GM18861 (cell line): ENCODE results near the gene XG.
"Not testable (repeated sequence)": the region's sequence is repeated elsewhere in the genome, so short reads cannot be mapped to it uniquely, and the experiment has no call there.

Experiments
- ATAC-seq: cut with Tn5 transposase; IDR thresholded peaks from one replicate; pipeline ENCODE4 v1.9.1; 2021; ENCODE audit not compliant: unreplicated experiment

XG gene

GRCh38 chrX:2774776-2775175, 22.9 kb downstream of the XG start:
- no peak for ATAC-seq

- ATAC-seq, result peak; percentile 62
These were observed 28.8 kb downstream of the XG start for GRCh38 chrX:2780472-2781225.

GRCh38 chrX:2781226-2781571, 29.4 kb downstream of the XG start:
- no peak for ATAC-seq

GRCh38 chrX:2781698-2782097, 29.9 kb downstream of the XG start:
- ATAC-seq, result no peak

GRCh38 chrX:2782171-2782570, 30.3 kb downstream of the XG start:
- no peak for ATAC-seq

GRCh38 chrX:2782778-2783177, 30.9 kb downstream of the XG start:
- ATAC-seq, result no peak

GRCh38 chrX:2784026-2784425, 32.2 kb downstream of the XG start:
- ATAC-seq, result no peak

GRCh38 chrX:2785538-2785937, 33.7 kb downstream of the XG start:
- ATAC-seq, result no peak

- no peak for ATAC-seq
These were observed 37.1 kb downstream of the XG start for GRCh38 chrX:2788980-2789379.

GRCh38 chrX:2789569-2789968, 37.7 kb downstream of the XG start:
- ATAC-seq, result no peak

- ATAC-seq, result no peak
These were observed 41.9 kb downstream of the XG start for GRCh38 chrX:2793752-2794151.

GRCh38 chrX:2794336-2794735, 42.5 kb downstream of the XG start:
- no peak for ATAC-seq

- not testable (repeated sequence) for ATAC-seq
These were observed 45.0 kb downstream of the XG start for GRCh38 chrX:2796808-2797207.

GRCh38 chrX:2799369-2799768, 47.5 kb downstream of the XG start:
- no peak for ATAC-seq

- not testable (repeated sequence) for ATAC-seq
These were observed 48.1 kb downstream of the XG start for GRCh38 chrX:2799980-2800379.

GRCh38 chrX:2801223-2801622, 49.4 kb downstream of the XG start:
- no peak for ATAC-seq

- ATAC-seq, result not testable (repeated sequence)
These were observed 50.7 kb downstream of the XG start for GRCh38 chrX:2802376-2803090.

GRCh38 chrX:2803486-2803885, 51.6 kb downstream of the XG start:
- not testable (repeated sequence) for ATAC-seq

GRCh38 chrX:2804106-2804843, 52.4 kb downstream of the XG start:
- not testable (repeated sequence) for ATAC-seq

GRCh38 chrX:2804858-2805257, 53.0 kb downstream of the XG start:
- ATAC-seq, result not testable (repeated sequence)

GRCh38 chrX:2811271-2811670, 59.4 kb downstream of the XG start:
- no peak for ATAC-seq
